Activated CD4-positive, alpha-beta T cell treated with anti-CD3 and anti-CD28 coated beads for 48 hours (primary cell): Measurements from ENCODE around the gene TUBB3.

Source experiments
- DNase-seq: peaks from one replicate; pipeline ENCODE4 v3.0.0-alpha.2; 2020

Gene TUBB3

GRCh38 chr16:89969741-89970410 is 46.7 kb downstream of the TUBB3 start:
- DNase-seq: no peak

GRCh38 chr16:89971495-89972243 is 48.5 kb downstream of the TUBB3 start:
- no peak for DNase-seq

- peak; percentile 93 for DNase-seq
Observed at GRCh38 chr16:89972244-89973234, 49.4 kb downstream of the TUBB3 start.

- no peak for DNase-seq
Observed at GRCh38 chr16:89973235-89973634, 50.1 kb downstream of the TUBB3 start.

DNA sequence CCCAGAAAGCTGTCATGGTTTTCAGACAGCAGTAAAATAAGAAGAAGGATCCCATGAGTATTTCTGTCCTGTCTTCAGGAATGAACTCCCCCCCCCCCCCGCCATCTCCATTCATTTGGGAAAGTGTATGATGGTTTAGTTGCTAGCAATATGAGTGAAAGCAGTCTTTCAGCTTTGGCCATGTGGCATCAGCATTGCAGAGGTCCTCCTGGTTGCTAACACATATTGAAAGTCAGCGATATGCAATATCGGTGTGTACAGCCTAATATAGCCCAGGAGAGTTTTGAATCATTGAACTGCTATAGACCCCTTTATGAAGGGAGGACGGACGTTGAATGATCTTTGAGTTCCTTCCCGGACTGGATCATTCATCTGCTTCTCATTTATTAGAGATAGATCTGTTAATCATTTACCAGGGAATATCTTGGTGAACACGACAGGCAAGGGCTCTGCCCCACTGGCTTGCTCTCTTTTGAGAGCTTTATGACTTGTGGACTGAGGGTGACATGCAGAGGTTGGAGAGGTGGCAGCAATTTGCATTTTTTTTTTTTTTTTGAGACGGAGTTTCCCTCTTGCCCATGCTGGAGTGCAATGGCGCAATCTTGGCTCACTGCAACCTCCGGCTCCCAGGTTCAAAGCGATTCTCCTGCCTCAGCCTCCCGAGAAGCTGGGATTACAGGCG is 50.7 kb downstream of the TUBB3 start:
- no peak for DNase-seq

GRCh38 chr16:89974870-89975269 is 51.7 kb downstream of the TUBB3 start:
- no peak for DNase-seq

GRCh38 chr16:89981414-89981813 is 58.3 kb downstream of the TUBB3 start:
- peak; percentile 49 for DNase-seq

DNA sequence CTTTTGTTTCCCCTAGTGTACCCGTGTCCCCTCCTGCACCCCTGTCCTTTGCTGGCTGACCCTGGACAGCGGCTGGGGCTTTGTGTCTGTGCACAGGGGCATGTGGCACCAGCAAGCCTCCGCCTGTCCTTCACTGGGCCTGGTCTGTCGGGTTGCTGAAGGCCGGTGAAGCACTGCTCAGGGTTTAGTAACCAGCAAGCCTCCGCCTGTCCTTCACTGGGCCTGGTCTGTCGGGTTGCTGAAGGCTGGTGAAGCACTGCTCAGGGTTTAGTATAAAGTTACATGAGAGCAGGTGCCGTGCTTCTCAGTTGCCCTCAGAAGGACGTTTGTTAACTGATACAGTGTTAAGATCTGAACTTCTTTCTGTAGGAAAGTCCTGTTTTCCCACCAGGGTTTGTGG is 59.2 kb downstream of the TUBB3 start:
- no peak for DNase-seq

DNA sequence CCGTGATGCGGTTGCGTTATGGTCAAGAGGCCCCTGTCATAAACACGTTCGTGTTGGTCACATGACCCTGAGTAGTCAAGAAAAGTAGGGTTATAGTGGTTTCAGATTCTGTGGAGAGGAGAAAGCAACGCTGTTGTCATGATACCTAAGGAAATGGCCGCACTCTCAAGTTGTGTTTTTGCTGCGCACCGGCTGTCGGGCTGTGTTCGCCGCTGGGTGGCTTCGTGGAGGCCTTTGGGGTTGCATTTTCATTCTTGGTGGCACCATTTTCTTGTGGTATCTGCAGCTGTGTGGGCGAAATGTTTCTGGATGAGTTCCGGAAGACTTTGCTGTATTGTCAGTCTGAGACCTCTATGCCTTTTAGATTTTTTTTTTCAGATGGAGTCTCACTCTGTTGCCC is 60.4 kb downstream of the TUBB3 start:
- peak; percentile 31 for DNase-seq

GRCh38 chr16:89984216-89984615 is 61.1 kb downstream of the TUBB3 start:
- DNase-seq: no peak

DNA sequence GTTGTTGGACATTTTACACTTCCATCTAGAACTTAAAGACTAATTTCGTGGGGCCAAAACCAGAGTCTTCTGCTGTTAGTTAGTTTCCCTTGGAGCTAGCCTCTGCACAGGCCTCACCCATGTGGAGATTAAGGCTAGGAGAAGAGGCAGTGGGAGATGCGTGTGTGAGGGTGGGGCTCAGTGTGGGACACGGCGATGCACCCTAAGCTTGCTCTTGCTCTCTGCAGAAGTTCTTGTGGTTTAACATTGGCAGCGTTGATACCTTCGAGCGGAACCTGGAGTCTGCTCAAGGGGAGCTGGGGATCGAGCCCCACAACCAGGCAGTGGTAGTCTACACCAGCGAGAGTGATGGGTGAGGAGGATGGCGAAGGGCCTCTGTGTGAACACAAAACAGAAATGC is 62.1 kb downstream of the TUBB3 start:
- no peak for DNase-seq
